Testis (tissue), 2 donors: ENCODE results near the gene NCEH1.

Experiments
- CTCF ChIP-seq, 3 experiments: fragments of 450-650 bp in 2 of 3; fragments of 200-600 bp in 1 of 3; sonication (generic) in 1 of 3; IDR thresholded peaks; one replicate each; pipeline ENCODE4 v1.5.1; 2016 to 2019; ENCODE audit warnings: antibody characterized with exemption in 3 of 3, mild to moderate bottlenecking in 2 of 3, moderate library complexity in 1 of 3
- POLR2A ChIP-seq: fragments of 450-650 bp; IDR thresholded peaks from one replicate; pipeline ENCODE4 v1.6.1; 2017; ENCODE audit warnings: antibody characterized with exemption, mild to moderate bottlenecking, moderate library complexity

GRCh38 chr3:172700256-172700655 is 10.6 kb downstream of the NCEH1 start:
- TF ChIP-seq CTCF (IDR thresholded peaks at IDR 0.05) (no peak), POLR2A (no peak)
